Heart left ventricle (tissue), 16 donors: Measurements from ENCODE around the gene USP6NL. TPM values are rescaled to one million over a fixed set of nuclear protein-coding genes. Genes with fewer than 3 reads are reported as not detected.

Source experiments
- ATAC-seq, 4 donors: fragments of 200-7000 bp; cut with Tn5 transposase; one replicate each; pipeline ENCODE4 v1.9.1; 2020 to 2022; ENCODE audit warnings: moderate library complexity in 4 of 4, mild to moderate bottlenecking in 3 of 4, moderate number of reproducible peaks in 1 of 4
- DNase-seq, 5 donors: peaks; one replicate each; pipeline ENCODE4 v3.0.0-alpha.2; 2020
- H3K27ac ChIP-seq, 12 donors: fragments of 200-600 bp; sonication (generic) in 4 of 12; one replicate each; pipeline versions ENCODE4 v1.5.0 to v1.8.0; 2016 to 2022; ENCODE audit warnings: mild to moderate bottlenecking in 2 of 12
- H3K27me3 ChIP-seq, 9 donors: fragments of 200-600 bp; sonication (generic) in 2 of 9; one replicate each; pipeline versions ENCODE4 v1.5.1 to v1.8.0; 2016 to 2022; ENCODE audit warnings: mild to moderate bottlenecking in 3 of 9
- H3K36me3 ChIP-seq, 9 donors: fragments of 200-600 bp; sonication (generic) in 2 of 9; one replicate each; pipeline versions ENCODE4 v1.5.0 to v1.8.0; 2018 to 2022; ENCODE audit warnings: mild to moderate bottlenecking in 2 of 9
- H3K4me1 ChIP-seq, 12 donors: fragments of 200-600 bp; sonication (generic) in 4 of 12; one replicate each; pipeline versions ENCODE4 v1.5.0 to v1.8.0; 2016 to 2022; ENCODE audit warnings: mild to moderate bottlenecking in 3 of 12
- H3K4me3 ChIP-seq, 12 donors: fragments of 200-600 bp; sonication (generic) in 4 of 12; one replicate each; pipeline versions ENCODE4 v1.5.0 to v1.8.0; 2017 to 2022; ENCODE audit warnings: mild to moderate bottlenecking in 9 of 12, moderate library complexity in 4 of 12
- H3K9me3 ChIP-seq, 12 donors: fragments of 200-600 bp; sonication (generic) in 4 of 12; one replicate each; pipeline versions ENCODE4 v1.5.0 to v1.8.0; 2016 to 2022; ENCODE audit warnings: mild to moderate bottlenecking in 1 of 12
- POLR2A ChIP-seq, 2 donors: fragments of 450-650 bp; IDR thresholded peaks; one replicate each; pipeline ENCODE4 v1.6.1; 2017; ENCODE audit warnings: antibody characterized with exemption in 2 of 2, mild to moderate bottlenecking in 2 of 2, moderate library complexity in 2 of 2
- WGBS, 4 donors: extraction: QIAGEN DNeasy Blood & Tissue Kit in 2 of 4; methylation state at CpG; one replicate each; pipeline versions ENCODE4 v1.1.5 to v1.1.7; 2013 to 2018; 5-methylcytosine and 5-hydroxymethylcytosine counted together
- intact Hi-C, 10 donors: fragments of 100-400 bp; cut with DNase I; formaldehyde crosslinking; loops; one replicate each; pipeline versions ENCODE4 v1.11.1 to v1.14.2; 2022
- polyA plus RNA-seq, 2 donors: library from polyadenylated mRNA; stranded (reverse); fragments of 200-250 nt; gene quantifications; one replicate each; pipeline ENCODE4 v1.2.3, GENCODE V29; 2013
- total RNA-seq, 9 donors: library from RNA; depleted of rRNA in 2 of 9; stranded (reverse); fragments of >200 nt in 2 of 9; fragmentation: NEBNext Ultra II Directional in 3 of 9; extraction: Animal tissue kit (Norgen Biotek cat#: 25700) in 3 of 9; gene quantifications; one replicate each; pipeline versions ENCODE4 v1.1.0 to v1.2.4, GENCODE V29; 2016 to 2023
- TF ChIP-seq, protein P1 (sequence below), 12 donors: fragments of 200-600 bp; sonication (generic) in 4 of 12; IDR thresholded peaks; one replicate each; pipeline versions ENCODE4 v1.5.0 to v1.8.0; 2018 to 2022; ENCODE audit warnings: antibody characterized with exemption in 12 of 12, mild to moderate bottlenecking in 5 of 12
- donor health status: ischemic (EF 13 %, LVEDD 7.1; RV severe dilation, severe dysfunction).
- donor health status: healthy with polysubstance abuse.
- donor health status: DM: no; HTN: yes; CAD: no.
- donor health status: DM: no; HTN: no; CAD: no.
- donor health status: ischemic (EF 25% LVEDD 6.9; RV normal size, moderate dysfunction).
- donor health status: ischemic (EF 25% LVEDD 5.7; RV mildly dilated, moderate dysfunction).
- donor health status: healthy.
- donor health status: DM: yes; HTN: yes; CAD: no.
- donor health status: ischemic (EF 35%, LVEDD 5.7; RV mildly dilated, moderate dysfunction).
- donor health status: nonischemic (EF 11% LVEDD 7.7; RV severe dilation, severe dysfunction).
- donor health status: DM: yes; HTN: yes; CAD: no.
- donor health status: PGD.
- donor health status: ischemic (EF 29% LVEDD 5.4; RV normal size, mild dysfunction).
- donor health status: nonischemic (EF 23%, LVEDD 6.1; RV moderate dilation, normal function).

USP6NL gene
- total and polyA plus RNA-seq, 11 donors, result 1.3 to 12.2 (median 9.6) TPM

DNA sequence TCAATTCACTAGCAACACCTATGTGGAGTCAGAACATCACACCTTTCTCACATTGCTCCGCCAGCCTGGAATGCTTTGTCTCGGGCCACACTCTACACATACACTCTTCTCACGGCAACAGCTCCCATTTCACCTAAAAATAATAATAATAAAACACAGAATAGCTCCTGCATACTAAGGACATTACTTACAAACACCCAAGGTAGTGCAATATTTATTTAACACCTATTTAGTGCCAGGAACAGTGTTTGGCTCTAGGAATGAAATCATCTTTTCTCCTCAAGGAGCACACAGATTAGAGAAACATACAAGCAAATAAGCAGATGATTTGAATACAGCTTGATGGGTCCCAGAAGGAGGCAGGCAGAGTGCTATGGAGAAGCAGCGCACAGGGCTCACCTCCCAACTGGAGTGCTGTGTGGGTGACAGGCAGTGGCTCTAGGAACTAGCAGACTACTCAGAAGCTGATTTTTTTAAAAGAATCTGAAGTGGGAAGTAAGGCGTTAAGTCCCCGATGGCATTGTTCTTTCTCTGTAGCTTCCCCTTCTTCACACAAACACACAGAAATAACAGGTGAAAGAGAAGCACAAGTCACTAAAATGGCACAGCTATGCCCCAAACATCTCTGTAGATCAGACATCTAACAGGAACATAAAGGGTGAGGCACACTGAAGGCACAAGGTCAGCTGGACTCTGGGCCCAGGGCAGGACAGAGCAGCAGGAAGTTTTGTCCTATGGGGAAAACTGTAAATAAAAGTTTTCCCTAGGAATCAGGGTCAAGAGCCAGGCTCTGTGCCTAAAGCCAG, 16.7 kb downstream of the USP6NL start:
- DNase-seq (no peak), ATAC-seq (peak in 2 of 4 donors; percentile 36 to 63)
- intact Hi-C loops, result loop anchor here in 1 of 10 donors (5.0 kb wide), 1 partner anchor 72 kb away; no protein-coding TSS in a partner anchor
- Histone ChIP-seq H3K27me3 (no peaks in the 10 kb centered on the region), H3K4me3 (no peak overlapping the region), H3K9me3 (no peaks in the 10 kb centered on the region), H3K36me3 (no peaks in the 10 kb centered on the region), H3K27ac (peak overlapping the region in 1 of 12 donors; percentile 59), H3K4me1 (peaks cover 0 to 21% (median 5%) of the 10 kb centered on the region in 12 donors)
- TF ChIP-seq, protein P1, sequence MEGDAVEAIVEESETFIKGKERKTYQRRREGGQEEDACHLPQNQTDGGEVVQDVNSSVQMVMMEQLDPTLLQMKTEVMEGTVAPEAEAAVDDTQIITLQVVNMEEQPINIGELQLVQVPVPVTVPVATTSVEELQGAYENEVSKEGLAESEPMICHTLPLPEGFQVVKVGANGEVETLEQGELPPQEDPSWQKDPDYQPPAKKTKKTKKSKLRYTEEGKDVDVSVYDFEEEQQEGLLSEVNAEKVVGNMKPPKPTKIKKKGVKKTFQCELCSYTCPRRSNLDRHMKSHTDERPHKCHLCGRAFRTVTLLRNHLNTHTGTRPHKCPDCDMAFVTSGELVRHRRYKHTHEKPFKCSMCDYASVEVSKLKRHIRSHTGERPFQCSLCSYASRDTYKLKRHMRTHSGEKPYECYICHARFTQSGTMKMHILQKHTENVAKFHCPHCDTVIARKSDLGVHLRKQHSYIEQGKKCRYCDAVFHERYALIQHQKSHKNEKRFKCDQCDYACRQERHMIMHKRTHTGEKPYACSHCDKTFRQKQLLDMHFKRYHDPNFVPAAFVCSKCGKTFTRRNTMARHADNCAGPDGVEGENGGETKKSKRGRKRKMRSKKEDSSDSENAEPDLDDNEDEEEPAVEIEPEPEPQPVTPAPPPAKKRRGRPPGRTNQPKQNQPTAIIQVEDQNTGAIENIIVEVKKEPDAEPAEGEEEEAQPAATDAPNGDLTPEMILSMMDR (IDR thresholded peaks at IDR 0.05), result no peak
- TF ChIP-seq POLR2A (IDR thresholded peaks at IDR 0.05), result no peak
- WGBS, 4 donors, result 90 to 94% (median 91%) methylated on average over 6 of the region's 6 CpGs

DNA sequence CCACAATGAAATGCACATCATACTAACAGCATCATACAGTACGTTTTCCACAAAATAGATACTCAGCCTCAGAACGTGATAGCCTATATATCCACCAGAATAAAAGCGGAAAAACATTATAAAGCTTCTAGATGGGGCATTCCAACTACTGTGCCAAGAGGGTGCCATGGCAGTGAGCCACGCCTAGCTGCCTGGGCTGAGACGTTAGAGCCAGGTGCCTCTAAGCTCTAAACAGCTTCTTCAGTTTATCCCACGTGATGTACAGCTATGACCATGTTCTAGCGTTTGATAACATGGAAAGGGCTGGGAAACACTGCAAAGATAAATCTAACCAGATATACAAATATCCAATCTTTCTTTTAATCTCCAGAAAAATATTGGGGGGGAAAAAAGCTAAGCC, 17.8 kb downstream of the USP6NL start:
- 70 to 82% (median 78%) methylated on average over 7 of the region's 7 CpGs for WGBS, 4 donors
- DNase-seq (no peak), ATAC-seq (no peak)
- Histone ChIP-seq H3K4me3 (no peak overlapping the region), H3K9me3 (no peaks in the 10 kb centered on the region), H3K36me3 (no peaks in the 10 kb centered on the region), H3K27me3 (no peaks in the 10 kb centered on the region), H3K4me1 (peaks cover 0 to 25% (median 9%) of the 10 kb centered on the region in 12 donors), H3K27ac (no peak overlapping the region)
- intact Hi-C loops, result no loop called here
- TF ChIP-seq, protein P1 (IDR thresholded peaks at IDR 0.05), result no peak
- TF ChIP-seq POLR2A (IDR thresholded peaks at IDR 0.05), result no peak

DNA sequence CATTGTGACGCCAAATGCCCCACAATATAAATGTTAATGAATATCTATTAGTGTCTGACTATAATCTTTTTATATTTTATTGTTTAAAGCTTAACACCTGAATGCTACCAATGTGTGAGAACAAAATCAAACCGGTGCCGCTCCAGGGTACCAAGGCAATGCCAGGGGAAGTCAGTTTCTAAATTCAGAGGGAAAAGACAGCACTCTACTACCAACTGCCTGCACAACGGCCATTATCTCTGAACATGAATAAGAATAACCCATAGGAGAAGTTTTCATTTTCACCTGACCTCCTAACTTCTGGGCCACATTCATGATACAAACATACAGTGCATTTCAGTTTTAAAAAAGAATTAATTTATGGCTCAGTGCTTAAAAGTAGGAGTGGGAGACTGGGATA, 21.7 kb downstream of the USP6NL start:
- no peak for DNase-seq
- Histone ChIP-seq H3K4me1 (peaks cover 0 to 41% (median 4%) of the 10 kb centered on the region in 12 donors), H3K36me3 (no peaks in the 10 kb centered on the region), H3K27ac (no peak overlapping the region), H3K4me3 (no peak overlapping the region), H3K9me3 (peaks cover 0 to 11% (median 0%) of the 10 kb centered on the region in 12 donors), H3K27me3 (no peaks in the 10 kb centered on the region)
- TF ChIP-seq POLR2A (IDR thresholded peaks at IDR 0.05), result no peak
- TF ChIP-seq, protein P1 (IDR thresholded peaks at IDR 0.05), result no peak
- intact Hi-C loops, result no loop called here
- peak in 2 of 4 donors; percentile 43 to 57 for ATAC-seq
- WGBS, 4 donors, result 54 to 75% (median 68%) methylated on average over 4 of the region's 4 CpGs

DNA sequence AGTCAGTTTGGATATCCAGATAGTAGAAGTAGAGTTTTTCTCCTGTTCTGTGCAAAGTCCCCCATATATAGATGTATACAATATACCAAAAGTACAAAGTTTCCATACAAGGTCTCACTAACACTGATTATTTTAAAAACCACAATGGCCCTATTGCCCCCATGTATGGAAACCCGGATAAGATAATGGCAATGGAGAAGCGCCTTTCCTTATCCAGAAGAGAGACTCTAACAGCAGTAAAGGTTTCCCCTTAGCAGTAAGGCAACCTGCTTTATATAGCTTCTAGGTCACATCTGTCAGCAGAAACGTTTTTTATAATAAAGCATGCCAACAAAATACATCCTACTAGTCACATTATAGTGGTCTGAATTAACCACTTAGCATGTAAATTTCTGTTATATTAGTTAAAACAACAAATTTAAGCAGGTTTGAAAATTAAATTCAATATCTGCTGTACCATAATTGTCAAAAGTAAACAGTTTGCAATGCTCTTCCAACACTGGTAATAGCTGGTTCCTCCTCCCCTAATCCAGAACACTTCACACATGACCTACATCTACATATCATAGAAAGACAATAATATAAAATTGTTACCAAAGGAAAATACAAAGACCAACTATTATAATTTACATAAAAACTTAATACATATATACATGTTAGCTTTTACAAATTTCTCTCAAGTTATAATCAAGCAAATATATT, 22.4 kb downstream of the USP6NL start:
- peaks cover 0 to 35% (median 4%) of the 10 kb centered on the region in 12 donors for H3K4me1 ChIP-seq
- TF ChIP-seq, protein P1 (IDR thresholded peaks at IDR 0.05), result no peak
- no peak for TF ChIP-seq POLR2A (IDR thresholded peaks at IDR 0.05)
- 30 to 45% (median 40%) methylated on average over 3 of the region's 3 CpGs for WGBS, 4 donors
- no peak overlapping the region for H3K27ac ChIP-seq
- peaks cover 0 to 12% (median 0%) of the 10 kb centered on the region in 12 donors for H3K9me3 ChIP-seq
- no peak overlapping the region for H3K4me3 ChIP-seq
- intact Hi-C loops, result no loop called here
- DNase-seq (no peak), ATAC-seq (peak in 2 of 4 donors; percentile 50 to 51)
- H3K27me3 ChIP-seq, result no peaks in the 10 kb centered on the region
- no peaks in the 10 kb centered on the region for H3K36me3 ChIP-seq
